Astrocyte of the hippocampus (primary cell): ENCODE data around the gene DPH7.
"Not testable (repeated sequence)": the region's sequence is repeated elsewhere in the genome, so short reads cannot be mapped to it uniquely, and the experiment has no call there.

Experiments
- DNase-seq: peaks from one replicate; pipeline ENCODE4 v3.0.0; 2011; ENCODE audit warnings: low read depth, low spot score

Gene DPH7

GRCh38 chr9:137606005-137606621, 27.4 kb upstream of the DPH7 start:
- DNase-seq: peak; percentile 47

- peak; percentile 93 for DNase-seq
Measured at GRCh38 chr9:137605121-137606004, 26.6 kb upstream of the DPH7 start, which contains the start of gene ARRDC1. Gene ARRDC1 (plus strand): TSS chr9:137605686. CDS start chr9:137605718, 32 bp downstream.

GRCh38 chr9:137604345-137605086, 25.8 kb upstream of the DPH7 start:
- DNase-seq: no peak

GRCh38 chr9:137603879-137604278, 25.2 kb upstream of the DPH7 start:
- no peak for DNase-seq

GRCh38 chr9:137602661-137603060, 23.9 kb upstream of the DPH7 start:
- no peak for DNase-seq

- no peak for DNase-seq
Measured at GRCh38 chr9:137598943-137599342, 20.2 kb upstream of the DPH7 start.

GRCh38 chr9:137596577-137596976, 17.9 kb upstream of the DPH7 start:
- DNase-seq: not testable (repeated sequence)

GRCh38 chr9:137593176-137593575, 14.5 kb upstream of the DPH7 start:
- DNase-seq: no peak

- DNase-seq: no peak
Measured at GRCh38 chr9:137592767-137593166, 14.0 kb upstream of the DPH7 start.

GRCh38 chr9:137590469-137591383, 12.0 kb upstream of the DPH7 start, which contains the start of gene ZMYND19:
Gene ZMYND19 (minus strand): TSS chr9:137590512. CDS start chr9:137590263, 249 bp downstream.
- DNase-seq: peak; percentile 97

GRCh38 chr9:137590123-137590468, 11.4 kb upstream of the DPH7 start:
- no peak for DNase-seq

- DNase-seq: peak; percentile 57
Measured at GRCh38 chr9:137589441-137590122, 10.9 kb upstream of the DPH7 start.

GRCh38 chr9:137588891-137589290, 10.2 kb upstream of the DPH7 start:
- DNase-seq: no peak

- no peak for DNase-seq
Measured at GRCh38 chr9:137588311-137588710, 9.6 kb upstream of the DPH7 start.

- no peak for DNase-seq
Measured at GRCh38 chr9:137586854-137587253, 8.1 kb upstream of the DPH7 start.

GRCh38 chr9:137583957-137584356, 5.2 kb upstream of the DPH7 start:
- no peak for DNase-seq

- no peak for DNase-seq
Measured at GRCh38 chr9:137583347-137583746, 4.6 kb upstream of the DPH7 start.

GRCh38 chr9:137582286-137582860, 3.6 kb upstream of the DPH7 start:
- no peak for DNase-seq

- no peak for DNase-seq
Measured at GRCh38 chr9:137581361-137582285, 2.9 kb upstream of the DPH7 start.
